HepG2 (cell line): ENCODE results near the gene ENAH. TPM values are rescaled to one million over a fixed set of nuclear protein-coding genes. Genes with fewer than 3 reads are reported as not detected.

ENCODE experiments used
- ATAC-seq: fragments of 200-7000 bp; cut with Tn5 transposase; 3 replicates; pipeline ENCODE4 v1.9.1; 2020; ENCODE audit warnings: mild to moderate bottlenecking, moderate library complexity
- BruUV-seq: library from RNA; stranded (reverse); fragments of 400-500 nt; replicated peaks from 2 replicates; lab custom pipeline; 2021; lab: Mats Ljungman, UMichigan
- CTCF ChIA-PET: fragments of 300-600 bp; formaldehyde crosslinking; extraction: SDS; loops from one replicate; lab custom pipeline; 2021; ENCODE audit warnings: low total read pairs, inconsistent platforms, low intra/inter-chr PET ratio; lab: Yijun Ruan, JAX
- POLR2A ChIA-PET: fragments of 350-600 bp; sonication (Branson Sonifier 250); formaldehyde crosslinking; loops from one replicate; lab custom pipeline; 2020; ENCODE audit warnings: antibody characterized with exemption, inconsistent platforms; lab: Yijun Ruan, JAX
- DNase-seq: peaks from one replicate; pipeline ENCODE4 v3.0.0-alpha.2; 2015; ENCODE audit warnings: low spot score
- FAIRE-seq: peaks from 3 replicates; lab custom pipeline; 2011; peaks lifted over from hg19 to GRCh38; lab: Jason Lieb, UNC
- H2AFZ ChIP-seq: one replicate; pipeline ENCODE4 v1.6.1; 2011; ENCODE audit warnings: low read length, inconsistent platforms
- H3K27ac ChIP-seq: fragments of 300-600 bp; 3 replicates; pipeline ENCODE4 v1.8.0; 2011; ENCODE audit warnings: mixed run types, mild to moderate bottlenecking, mixed read lengths, low read length, inconsistent platforms; ENCODE audit not compliant: insufficient read depth; ENCODE audit errors: extremely low read length
- H3K27me3 ChIP-seq, 2 experiments: fragments of 200-600 bp in 1 of 2; 2 replicates in 1 of 2; 3 replicates in 1 of 2; pipeline versions ENCODE4 v1.6.0 to v1.8.0; 2011; ENCODE audit warnings: low read length in 2 of 2, mild to moderate bottlenecking in 2 of 2, moderate library complexity in 2 of 2, inconsistent platforms in 1 of 2; ENCODE audit not compliant: insufficient read depth in 2 of 2, control insufficient read depth in 1 of 2
- H3K36me3 ChIP-seq, 2 experiments: fragments of 200-600 bp in 1 of 2; replicated peaks in 1 of 2; 2 replicates in 1 of 2; 3 replicates in 1 of 2; pipeline versions ENCODE4 v1.5.1 to v1.8.0; 2011; ENCODE audit warnings: low read length in 2 of 2, inconsistent platforms in 1 of 2; ENCODE audit not compliant: insufficient read depth in 2 of 2, control insufficient read depth in 1 of 2
- H3K4me1 ChIP-seq: 2 replicates; pipeline ENCODE4 v1.5.1; 2012; ENCODE audit warnings: low read length, inconsistent platforms; ENCODE audit not compliant: insufficient read depth
- H3K4me2 ChIP-seq: 2 replicates; pipeline ENCODE4 v1.6.0; 2011; ENCODE audit warnings: low read depth, low read length, inconsistent platforms
- H3K4me3 ChIP-seq, 3 experiments: fragments of 200-600 bp in 1 of 3; sonication (generic), shearing (Covaris generic) in 1 of 3; replicated peaks in 1 of 3; 2 replicates each; pipeline ENCODE4 v1.5.1; 2011 to 2016; ENCODE audit warnings: low read length in 3 of 3, inconsistent platforms in 2 of 3, low read depth in 2 of 3, mild to moderate bottlenecking in 2 of 3, control low read depth in 1 of 3, mixed read lengths in 1 of 3; ENCODE audit not compliant: insufficient read depth in 1 of 3
- H3K79me2 ChIP-seq: one replicate; pipeline ENCODE4 v1.6.1; 2011; ENCODE audit warnings: low read length, inconsistent platforms; ENCODE audit not compliant: insufficient read depth
- H3K9ac ChIP-seq: 2 replicates; pipeline ENCODE4 v1.6.0; 2011; ENCODE audit warnings: mild to moderate bottlenecking, low read depth, low read length, inconsistent platforms; ENCODE audit not compliant: insufficient read depth
- H3K9me3 ChIP-seq: 2 replicates; pipeline ENCODE4 v1.5.1; 2012; ENCODE audit warnings: mild to moderate bottlenecking, low read length
- H4K20me1 ChIP-seq: 2 replicates; pipeline ENCODE4 v1.6.0; 2011; ENCODE audit warnings: inconsistent platforms, mild to moderate bottlenecking, low read length, moderate library complexity; ENCODE audit not compliant: insufficient read depth
- ATF5 ChIP-seq: sonication (generic); formaldehyde crosslinking; IDR thresholded peaks from 2 replicates; pipeline ENCODE4 v1.4.0; 2020; ENCODE audit warnings: mild to moderate bottlenecking, low read depth, missing genetic modification reagents
- CBX2 ChIP-seq, 2 experiments: fragments of 200-600 bp in 1 of 2; sonication (generic); formaldehyde crosslinking in 1 of 2; IDR thresholded peaks; 2 replicates each; pipeline versions ENCODE4 v1.7.0 to v1.8.1; 2018 to 2022; ENCODE audit warnings: low read depth in 2 of 2, low read length in 1 of 2, mild to moderate bottlenecking in 1 of 2, missing genetic modification reagents in 1 of 2
- DNMT3B ChIP-seq: conservative IDR thresholded peaks from 2 replicates; pipeline ENCODE4 v1.6.1; 2016; ENCODE audit warnings: missing biosample characterization, control low read depth
- FUBP1 ChIP-seq: sonication (generic); formaldehyde crosslinking; IDR thresholded peaks from 2 replicates; pipeline ENCODE4 v1.5.1; 2020; ENCODE audit warnings: missing genetic modification reagents, mild to moderate bottlenecking, borderline replicate concordance
- MYC ChIP-seq: sonication (generic); formaldehyde crosslinking; IDR thresholded peaks from 2 replicates; pipeline ENCODE4 v1.9.0; 2021; ENCODE audit warnings: missing genetic modification reagents, borderline replicate concordance
- MZF1 ChIP-seq: sonication (generic); formaldehyde crosslinking; IDR thresholded peaks from 2 replicates; pipeline ENCODE4 v1.8.1; 2023; ENCODE audit warnings: mild to moderate bottlenecking, missing genetic modification reagents, borderline replicate concordance
- NR2F6 ChIP-seq, 2 experiments: IDR thresholded peaks; 2 replicates each; pipeline ENCODE4 v1.6.1; 2016; ENCODE audit warnings: antibody characterized with exemption in 1 of 2, mild to moderate bottlenecking in 1 of 2
- RNF2 ChIP-seq: fragments of 450-650 bp; conservative IDR thresholded peaks from 2 replicates; pipeline ENCODE4 v1.6.1; 2016; ENCODE audit warnings: low read depth
- TRIM24 ChIP-seq: sonication (generic); formaldehyde crosslinking; IDR thresholded peaks from 2 replicates; pipeline ENCODE4 v1.8.0; 2022; ENCODE audit warnings: mild to moderate bottlenecking, missing genetic modification reagents
- ZBTB21 ChIP-seq: sonication (generic); formaldehyde crosslinking; IDR thresholded peaks from 2 replicates; pipeline ENCODE4 v1.4.0; 2020; ENCODE audit warnings: missing genetic modification reagents
- ZNF580 ChIP-seq: IDR thresholded peaks from 2 replicates; pipeline ENCODE4 v1.6.1; 2016; ENCODE audit warnings: low read depth, borderline replicate concordance
- ZSCAN21 ChIP-seq: sonication (generic); formaldehyde crosslinking; IDR thresholded peaks from 2 replicates; pipeline ENCODE4 v1.8.0; 2022; ENCODE audit warnings: mild to moderate bottlenecking, missing genetic modification reagents, moderate library complexity, borderline replicate concordance
- WGBS: methylation state at CpG from one replicate; pipeline ENCODE4 v1.1.6; 2017; ENCODE audit warnings: low lambda C conversion rate; 5-methylcytosine and 5-hydroxymethylcytosine counted together
- in situ Hi-C: cut with HindIII; loops from 2 replicates; pipeline ENCODE4 v1.10.0; 2017; ENCODE audit warnings: low pct_unique_long_range_greater_than_20kb; ENCODE audit not compliant: extremely low pct_ligation_motif_present
- intact Hi-C: fragments of 100-400 bp; cut with micrococcal nuclease; formaldehyde crosslinking; loops from one replicate; pipeline ENCODE4 v1.10.0; 2022; ENCODE audit not compliant: unreplicated experiment
- polyA plus RNA-seq, 8 experiments: library from polyadenylated mRNA; depleted of rRNA in 3 of 8; stranded (reverse) in 7 of 8; unstranded in 1 of 8; fragments of >200 nt; fragmentation: Illumina TruSeq in 4 of 8; extraction: Trizol in 4 of 8; gene quantifications; 2 replicates each; pipeline versions ENCODE4 v1.2.1 to v1.2.3, GENCODE V29; 2011 to 2016; ENCODE audit warnings: low read depth in 4 of 8, missing spikeins in 1 of 8, mixed read lengths in 1 of 8; ENCODE audit not compliant: insufficient read depth in 1 of 8
- total RNA-seq, 5 experiments: library from RNA; depleted of rRNA; stranded (reverse); fragments of >200 nt; fragmentation: Illumina TruSeq; extraction: Trizol; gene quantifications; 2 replicates each; pipeline ENCODE4 v1.2.3, GENCODE V29; 2016; ENCODE audit warnings: low read depth in 1 of 5
- TF ChIP-seq, protein P1 (sequence below): sonication (generic); formaldehyde crosslinking; IDR thresholded peaks from 2 replicates; pipeline ENCODE4 v1.5.1; 2020; ENCODE audit warnings: mild to moderate bottlenecking, missing genetic modification reagents, moderate library complexity

The ENAH gene
- total and polyA plus RNA-seq, 2 of the 13 experiments (the other 11 are each of a cell fraction or from before 2014, with no cell fraction given) = 22.1 to 58.3 TPM

DNA sequence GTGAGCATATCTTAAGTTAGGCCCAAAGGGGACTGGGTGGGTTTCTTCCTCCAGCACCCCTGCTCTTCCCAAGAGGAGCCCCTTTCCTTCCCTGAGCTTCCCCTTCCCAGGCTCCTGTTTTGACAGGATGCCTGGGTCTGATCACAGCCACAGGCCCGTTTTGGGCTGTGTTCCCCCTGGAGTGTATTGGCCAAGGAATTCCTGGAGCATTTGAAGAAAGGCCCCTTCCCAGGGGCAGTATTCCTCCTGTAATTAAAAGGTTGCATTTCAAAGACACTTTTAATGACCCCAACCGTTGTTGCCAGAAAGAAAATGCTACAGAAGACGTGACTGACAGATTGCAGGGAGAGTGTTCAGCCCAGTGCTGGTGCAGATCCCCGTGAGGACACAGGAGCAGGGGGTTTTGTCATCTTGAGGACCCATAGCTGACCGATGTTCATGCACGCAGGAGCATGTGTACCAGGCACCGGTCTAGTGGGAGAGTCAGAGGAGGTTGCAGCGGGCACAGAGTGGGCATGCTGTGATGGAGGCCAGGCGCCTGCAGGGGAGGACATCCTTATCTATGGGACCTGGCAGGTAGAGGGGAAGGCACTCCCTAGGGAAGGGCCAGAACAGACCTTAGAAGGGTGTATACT is 205.8 kb downstream of the ENAH start (continued):
- TF ChIP-seq ZNF580 (no peak), CBX2 (IDR thresholded peaks at IDR 0.05; ENCODE audit: low read depth, low read length) (no peak), CBX2 (CRISPR knock-in tag; IDR thresholded peaks at IDR 0.05; ENCODE audit: low read depth) (no peak), NR2F6 (IDR thresholded peaks at IDR 0.05) (no peak), NR2F6 (CRISPR knock-in tag; IDR thresholded peaks at IDR 0.05) (no peak)
- TF ChIP-seq, all 625 proteins: peak for 0

DNA sequence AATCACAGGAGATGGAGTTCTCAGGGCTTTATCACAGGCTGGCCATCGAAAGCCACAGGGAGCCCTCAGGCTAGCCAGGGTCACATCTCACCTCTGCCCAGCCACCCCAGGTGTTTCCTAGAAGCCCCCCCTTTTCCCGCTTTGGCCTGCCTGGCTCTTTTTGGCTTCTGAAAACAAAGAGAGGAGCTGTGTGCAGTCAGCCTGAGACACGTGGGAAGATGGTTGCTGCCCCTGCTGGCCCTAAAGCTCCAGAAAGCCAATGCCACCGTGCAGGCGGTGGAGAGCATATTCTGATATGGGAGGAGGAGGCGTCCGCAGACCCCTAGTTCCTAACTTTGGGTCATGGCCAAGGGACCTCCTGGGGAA is 206.3 kb downstream of the ENAH start:
- Histone ChIP-seq H3K9ac (peak overlapping the region; percentile 5; the same call in 1 of the 2 replicates), H3K27me3 (no peaks in the 10 kb centered on the region; a peak in 1 of 5 replicates), H4K20me1 (no peaks in the 10 kb centered on the region), H3K9me3 (no peaks in the 10 kb centered on the region), H3K4me1 (peaks cover 99% of the 10 kb centered on the region), H2AFZ (peak overlapping the region; percentile 34), H3K27ac (no peak overlapping the region), H3K4me3 (peak overlapping the region in 1 of 3 experiments; percentile 20; a peak in 1 of 6 replicates), H3K36me3 (no peaks in the 10 kb centered on the region), H3K4me2 (peak overlapping the region; percentile 66), H3K79me2 (no peaks in the 10 kb centered on the region)
- BruUV-seq = no TSS peak
- ChIA-PET POLR2A (interaction anchor here (1.4 to 2.5 kb wide), 2 partner anchors 8 to 14 kb away, joined by 4 to 14 read pairs; no protein-coding TSS in a partner anchor), CTCF (no interaction called here)
- TF ChIP-seq FUBP1 (no peak), MZF1 (CRISPR knock-in tag) (no peak), MYC (CRISPR knock-in tag) (peak; percentile 28; the same call in 1 of the 2 replicates), RNF2 (no peak), DNMT3B (CRISPR knock-in tag) (no peak), TRIM24 (CRISPR knock-in tag) (no peak), ZBTB21 (no peak), ZSCAN21 (CRISPR knock-in tag) (no peak), ATF5 (CRISPR knock-in tag) (no peak)
- TF ChIP-seq, protein P1, sequence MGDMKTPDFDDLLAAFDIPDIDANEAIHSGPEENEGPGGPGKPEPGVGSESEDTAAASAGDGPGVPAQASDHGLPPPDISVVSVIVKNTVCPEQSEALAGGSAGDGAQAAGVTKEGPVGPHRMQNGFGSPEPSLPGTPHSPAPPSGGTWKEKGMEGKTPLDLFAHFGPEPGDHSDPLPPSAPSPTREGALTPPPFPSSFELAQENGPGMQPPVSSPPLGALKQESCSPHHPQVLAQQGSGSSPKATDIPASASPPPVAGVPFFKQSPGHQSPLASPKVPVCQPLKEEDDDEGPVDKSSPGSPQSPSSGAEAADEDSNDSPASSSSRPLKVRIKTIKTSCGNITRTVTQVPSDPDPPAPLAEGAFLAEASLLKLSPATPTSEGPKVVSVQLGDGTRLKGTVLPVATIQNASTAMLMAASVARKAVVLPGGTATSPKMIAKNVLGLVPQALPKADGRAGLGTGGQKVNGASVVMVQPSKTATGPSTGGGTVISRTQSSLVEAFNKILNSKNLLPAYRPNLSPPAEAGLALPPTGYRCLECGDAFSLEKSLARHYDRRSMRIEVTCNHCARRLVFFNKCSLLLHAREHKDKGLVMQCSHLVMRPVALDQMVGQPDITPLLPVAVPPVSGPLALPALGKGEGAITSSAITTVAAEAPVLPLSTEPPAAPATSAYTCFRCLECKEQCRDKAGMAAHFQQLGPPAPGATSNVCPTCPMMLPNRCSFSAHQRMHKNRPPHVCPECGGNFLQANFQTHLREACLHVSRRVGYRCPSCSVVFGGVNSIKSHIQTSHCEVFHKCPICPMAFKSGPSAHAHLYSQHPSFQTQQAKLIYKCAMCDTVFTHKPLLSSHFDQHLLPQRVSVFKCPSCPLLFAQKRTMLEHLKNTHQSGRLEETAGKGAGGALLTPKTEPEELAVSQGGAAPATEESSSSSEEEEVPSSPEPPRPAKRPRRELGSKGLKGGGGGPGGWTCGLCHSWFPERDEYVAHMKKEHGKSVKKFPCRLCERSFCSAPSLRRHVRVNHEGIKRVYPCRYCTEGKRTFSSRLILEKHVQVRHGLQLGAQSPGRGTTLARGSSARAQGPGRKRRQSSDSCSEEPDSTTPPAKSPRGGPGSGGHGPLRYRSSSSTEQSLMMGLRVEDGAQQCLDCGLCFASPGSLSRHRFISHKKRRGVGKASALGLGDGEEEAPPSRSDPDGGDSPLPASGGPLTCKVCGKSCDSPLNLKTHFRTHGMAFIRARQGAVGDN = peak; percentile 37
- DNase-seq (no peak), ATAC-seq (peak; percentile 21; the same call in 2 of the 3 replicates), FAIRE-seq (no peak)
- intact Hi-C loops = no loop called here
- in situ Hi-C loops = no loop called here
- WGBS = 46% methylated on average over 6 of the region's 7 CpGs
